BLaER1 treated with 17β-estradiol and CSF1 and Interleukin-3, amounts not matched to agents 10 nM and 100 nM (cell line): ENCODE results near the gene GPC3.

Experiments used
- H3K27ac ChIP-seq, 11 experiments: shearing (Covaris generic); formaldehyde crosslinking; 2 replicates each; pipeline ENCODE4 v1.8.1; 2022
- H3K27me3 ChIP-seq, 11 experiments: shearing (Covaris generic); formaldehyde crosslinking; 2 replicates each; pipeline ENCODE4 v1.8.1; 2022
- H3K36me3 ChIP-seq, 11 experiments: shearing (Covaris generic); formaldehyde crosslinking; 2 replicates each; pipeline ENCODE4 v1.8.1; 2022
- H3K4me1 ChIP-seq, 10 experiments: shearing (Covaris generic); formaldehyde crosslinking; 2 replicates each; pipeline ENCODE4 v1.8.1; 2022
- H3K4me2 ChIP-seq, 11 experiments: shearing (Covaris generic); formaldehyde crosslinking; 2 replicates each; pipeline ENCODE4 v1.8.1; 2022
- H3K4me3 ChIP-seq, 10 experiments: shearing (Covaris generic); formaldehyde crosslinking; 2 replicates each; pipeline ENCODE4 v1.8.1; 2022
- H3K9ac ChIP-seq, 11 experiments: shearing (Covaris generic); formaldehyde crosslinking; 2 replicates each; pipeline ENCODE4 v1.8.1; 2022
- H3K9me3 ChIP-seq, 11 experiments: shearing (Covaris generic); formaldehyde crosslinking; replicated peaks in 1 of 11; 2 replicates each; pipeline ENCODE4 v1.8.1; 2022
- H4K20me1 ChIP-seq, 11 experiments: shearing (Covaris generic); formaldehyde crosslinking; 2 replicates each; pipeline ENCODE4 v1.8.1; 2022
- Cebpa-rat ChIP-seq, 11 experiments: shearing (Covaris generic); IDR thresholded peaks; 2 replicates each; pipeline ENCODE4 v1.8.1; 2022

The GPC3 gene

DNA sequence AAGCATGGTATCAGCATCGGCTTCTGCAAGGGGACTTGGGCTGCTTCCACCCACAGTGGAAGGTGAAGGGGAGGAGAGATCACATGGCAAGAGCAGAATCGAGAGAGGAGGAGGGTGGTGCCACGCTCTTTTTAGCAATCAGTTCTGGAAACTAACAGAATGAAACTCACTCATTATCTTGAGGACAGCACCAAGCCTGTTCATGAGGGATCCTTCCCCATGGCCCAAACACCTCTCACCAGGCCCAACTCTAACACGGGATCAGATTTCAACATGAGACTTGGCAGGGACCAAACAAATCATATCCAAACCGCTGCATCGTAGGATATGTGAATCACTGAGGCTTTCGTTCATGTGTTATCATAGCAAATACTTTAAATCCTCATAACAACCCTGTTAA lies 125.5 kb downstream of the GPC3 start:
- Histone ChIP-seq H3K27ac (no peak overlapping the region), H3K9me3 (no peaks in the 10 kb centered on the region), H3K36me3 (no peaks in the 10 kb centered on the region), H3K27me3 (peaks cover 71 to 98% (median 92%) of the 10 kb centered on the region in 11 experiments), H3K4me3 (no peak overlapping the region), H3K4me2 (no peak overlapping the region), H3K4me1 (no peaks in the 10 kb centered on the region), H4K20me1 (no peaks in the 10 kb centered on the region; a peak in 2 of 22 replicates), H3K9ac (no peak overlapping the region)
- TF ChIP-seq Cebpa-rat (IDR thresholded peaks at IDR 0.05) = no peak

DNA sequence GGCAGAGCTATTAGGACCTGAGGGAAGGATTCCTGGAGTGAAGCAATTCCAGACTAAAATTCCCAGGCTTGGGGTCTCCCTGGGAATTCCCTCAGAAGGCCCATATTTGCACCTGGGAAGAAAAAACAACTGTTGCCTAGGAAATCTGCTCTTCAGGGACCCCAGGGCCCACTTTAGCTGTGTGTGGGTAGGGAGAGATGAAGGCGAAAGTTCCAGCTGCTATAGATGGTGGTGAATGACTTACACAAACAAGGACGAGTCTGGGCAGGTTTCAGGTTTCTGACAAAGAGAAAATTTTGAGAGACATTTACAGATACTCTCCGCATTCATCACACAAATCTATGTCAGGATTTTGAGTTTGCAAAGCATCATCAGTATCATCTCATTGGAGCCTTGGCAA lies 126.1 kb downstream of the GPC3 start:
- Histone ChIP-seq H3K4me1 (no peaks in the 10 kb centered on the region), H3K27me3 (peaks cover 71 to 98% (median 91%) of the 10 kb centered on the region in 11 experiments), H3K9ac (no peak overlapping the region), H3K4me2 (no peak overlapping the region), H3K27ac (no peak overlapping the region), H3K36me3 (no peaks in the 10 kb centered on the region), H3K4me3 (no peak overlapping the region), H4K20me1 (no peaks in the 10 kb centered on the region; a peak in 2 of 22 replicates), H3K9me3 (no peaks in the 10 kb centered on the region)
- TF ChIP-seq Cebpa-rat (IDR thresholded peaks at IDR 0.05) = no peak

DNA sequence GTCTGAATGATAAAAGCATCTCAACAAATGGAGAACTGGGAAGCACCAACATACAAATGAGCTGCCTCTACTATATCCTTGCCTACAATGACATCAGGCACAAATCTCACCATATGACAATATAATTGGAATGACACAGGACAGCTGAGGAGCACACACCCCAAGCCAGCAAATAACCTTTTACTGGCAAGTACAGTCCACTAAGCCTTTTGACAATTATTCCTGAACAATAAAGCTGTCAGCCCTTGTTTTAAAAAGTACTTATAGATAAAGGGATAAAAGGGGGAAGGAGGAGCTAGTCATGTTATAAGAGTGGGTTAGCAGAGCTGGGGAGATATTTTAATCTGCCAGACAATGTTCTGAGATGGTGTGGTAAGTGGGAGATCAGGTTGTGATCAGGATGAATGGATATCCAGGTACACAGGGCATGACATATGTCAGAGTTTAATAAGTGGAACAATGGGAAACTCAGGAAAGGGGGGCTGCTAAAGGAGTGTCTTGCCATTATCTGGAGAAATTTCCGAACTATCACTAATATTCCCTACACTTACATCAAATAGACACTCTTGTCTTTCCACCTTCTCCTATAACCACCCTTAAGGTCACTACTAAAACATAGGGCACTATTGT lies 127.6 kb downstream of the GPC3 start:
- no peak overlapping the region for H3K4me2 ChIP-seq
- H3K27ac ChIP-seq = no peak overlapping the region
- no peak for TF ChIP-seq Cebpa-rat (IDR thresholded peaks at IDR 0.05)
- H3K9me3 ChIP-seq = no peaks in the 10 kb centered on the region
- H4K20me1 ChIP-seq = no peaks in the 10 kb centered on the region; a peak in 1 of 22 replicates
- H3K27me3 ChIP-seq = peaks cover 82 to 99% (median 94%) of the 10 kb centered on the region in 11 experiments
- H3K4me1 ChIP-seq = no peaks in the 10 kb centered on the region
- no peak overlapping the region for H3K4me3 ChIP-seq
- H3K36me3 ChIP-seq = no peaks in the 10 kb centered on the region
- no peak overlapping the region for H3K9ac ChIP-seq

DNA sequence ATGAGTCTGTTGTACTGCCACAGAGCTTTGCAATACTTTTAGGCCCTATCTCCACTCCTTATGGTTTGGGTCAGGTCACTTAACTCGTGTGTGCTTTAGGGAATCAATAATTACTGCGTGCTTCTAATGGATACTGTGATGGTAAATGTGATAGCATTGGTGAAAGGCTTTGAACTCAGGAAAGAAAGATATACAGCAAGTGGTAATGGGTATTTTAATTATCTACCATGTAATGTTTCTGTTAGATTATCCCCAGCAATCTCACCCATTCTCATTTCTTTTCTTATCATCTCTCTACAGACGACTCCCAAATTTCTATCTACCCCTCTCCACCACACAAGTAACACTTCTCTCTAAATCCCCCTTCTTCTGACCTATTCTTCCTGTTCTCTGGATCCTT lies 128.6 kb downstream of the GPC3 start:
- Histone ChIP-seq H3K4me3 (no peak overlapping the region), H3K4me2 (no peak overlapping the region), H4K20me1 (no peaks in the 10 kb centered on the region; a peak in 1 of 22 replicates), H3K9ac (no peak overlapping the region), H3K36me3 (no peaks in the 10 kb centered on the region), H3K27ac (no peak overlapping the region), H3K4me1 (no peaks in the 10 kb centered on the region), H3K27me3 (peaks cover 86 to 100% (median 95%) of the 10 kb centered on the region in 11 experiments), H3K9me3 (no peaks in the 10 kb centered on the region)
- TF ChIP-seq Cebpa-rat (IDR thresholded peaks at IDR 0.05) = no peak

DNA sequence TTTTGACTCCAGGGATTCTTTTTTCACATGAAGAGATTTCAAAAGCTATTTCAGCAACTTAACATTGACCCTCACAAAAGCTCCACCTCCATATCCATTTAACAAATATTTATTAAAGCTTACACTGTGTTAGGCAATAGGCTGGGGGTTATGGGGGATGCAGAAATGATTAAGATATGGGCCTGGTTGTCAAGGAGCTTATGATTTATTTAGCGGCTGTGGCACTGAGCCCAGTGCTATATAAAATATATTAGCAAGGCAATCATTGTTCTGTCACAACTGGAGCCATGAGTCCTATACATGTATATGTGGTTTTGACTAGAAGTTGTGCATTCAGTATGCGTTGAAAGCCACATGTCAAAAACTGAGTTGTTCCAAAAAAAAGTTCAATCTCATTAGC lies 131.1 kb downstream of the GPC3 start:
- H3K27me3 ChIP-seq = peaks cover 84 to 100% (median 95%) of the 10 kb centered on the region in 11 experiments
- no peaks in the 10 kb centered on the region for H3K36me3 ChIP-seq
- H3K4me3 ChIP-seq = no peak overlapping the region
- H3K27ac ChIP-seq = no peak overlapping the region
- H3K9me3 ChIP-seq = no peaks in the 10 kb centered on the region
- H3K9ac ChIP-seq = no peak overlapping the region
- H3K4me2 ChIP-seq = no peak overlapping the region
- no peaks in the 10 kb centered on the region; a peak in 1 of 22 replicates for H4K20me1 ChIP-seq
- no peak for TF ChIP-seq Cebpa-rat (IDR thresholded peaks at IDR 0.05)
- no peaks in the 10 kb centered on the region for H3K4me1 ChIP-seq

DNA sequence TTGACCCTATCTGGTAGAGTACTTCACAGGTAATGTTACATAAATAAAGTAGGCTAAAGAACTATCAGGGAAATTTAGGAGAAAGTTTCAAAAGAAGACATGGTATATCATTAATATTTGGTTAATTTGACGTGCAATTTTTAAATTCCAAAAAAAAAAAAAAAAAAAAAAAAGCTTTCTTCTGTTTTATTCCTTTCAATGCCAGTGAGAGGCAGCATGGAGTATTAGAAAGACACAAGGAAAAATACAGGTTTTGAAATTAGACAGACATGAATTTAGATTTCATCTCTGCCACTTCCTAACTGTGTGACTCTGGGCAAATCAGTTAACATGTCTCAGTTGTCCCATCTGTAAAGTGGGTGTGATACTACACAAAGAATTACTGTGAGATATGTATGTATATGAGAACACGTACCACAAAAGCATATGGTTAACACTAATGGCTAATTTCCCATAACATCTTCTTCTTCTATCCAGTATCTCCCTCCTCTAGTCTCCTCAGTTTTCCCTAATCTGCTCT lies 132.5 kb downstream of the GPC3 start:
- H3K4me3 ChIP-seq = no peak overlapping the region
- H3K4me1 ChIP-seq = peaks cover 0 to 4% (median 0%) of the 10 kb centered on the region in 10 experiments; a peak in 2 of 20 replicates
- H4K20me1 ChIP-seq = no peaks in the 10 kb centered on the region
- no peak overlapping the region for H3K9ac ChIP-seq
- H3K4me2 ChIP-seq = no peak overlapping the region
- H3K27me3 ChIP-seq = peaks cover 84 to 100% (median 96%) of the 10 kb centered on the region in 11 experiments
- no peaks in the 10 kb centered on the region for H3K9me3 ChIP-seq
- no peaks in the 10 kb centered on the region for H3K36me3 ChIP-seq
- TF ChIP-seq Cebpa-rat (IDR thresholded peaks at IDR 0.05) = no peak
- H3K27ac ChIP-seq = no peak overlapping the region

DNA sequence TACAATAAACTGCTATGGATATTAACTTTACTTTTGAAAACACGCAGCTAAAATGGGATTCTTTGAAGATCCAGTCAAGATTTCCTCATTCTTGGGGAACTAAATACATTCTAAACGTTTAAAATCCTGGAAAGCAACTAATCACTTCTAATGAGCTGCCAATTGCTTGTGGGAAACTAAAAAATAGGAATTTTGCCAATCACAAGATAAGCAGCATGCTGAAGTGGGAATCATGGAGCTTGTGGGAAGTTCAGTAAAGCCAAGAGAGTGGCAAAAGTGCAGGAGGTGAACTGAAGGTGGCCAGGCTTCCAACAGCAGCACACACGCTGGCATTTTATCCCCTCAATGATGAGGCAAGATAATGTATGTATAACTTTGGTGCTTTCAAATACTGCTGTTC lies 133.0 kb downstream of the GPC3 start:
- Histone ChIP-seq H3K4me1 (peaks cover 0 to 9% (median 0%) of the 10 kb centered on the region in 10 experiments; a peak in 4 of 20 replicates), H3K9ac (no peak overlapping the region), H3K4me3 (no peak overlapping the region), H3K9me3 (no peaks in the 10 kb centered on the region), H3K36me3 (no peaks in the 10 kb centered on the region), H3K27ac (no peak overlapping the region), H4K20me1 (no peaks in the 10 kb centered on the region), H3K4me2 (no peak overlapping the region), H3K27me3 (peaks cover 84 to 100% (median 96%) of the 10 kb centered on the region in 11 experiments)
- no peak for TF ChIP-seq Cebpa-rat (IDR thresholded peaks at IDR 0.05)

DNA sequence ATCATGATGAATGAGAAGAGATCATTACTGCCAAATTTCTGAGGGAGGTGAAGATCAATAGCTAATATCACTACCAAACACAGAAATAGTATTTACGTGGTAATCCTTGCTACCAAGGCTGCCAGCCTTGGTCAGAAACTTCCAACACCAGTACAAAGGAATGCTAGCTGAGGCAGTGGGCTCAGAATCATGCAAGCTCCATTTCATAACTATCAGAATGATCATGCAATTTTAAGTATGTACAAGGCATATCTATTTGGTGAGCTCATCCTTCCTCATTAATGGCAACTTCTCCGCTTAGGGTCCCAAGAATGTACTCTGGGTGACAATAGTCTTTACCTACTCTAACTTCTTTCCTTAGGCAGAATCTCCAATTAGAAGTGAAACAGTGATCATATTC lies 135.0 kb downstream of the GPC3 start:
- TF ChIP-seq Cebpa-rat (IDR thresholded peaks at IDR 0.05) = no peak
- Histone ChIP-seq H3K4me1 (peaks cover 0 to 19% (median 0%) of the 10 kb centered on the region in 10 experiments; a peak in 4 of 20 replicates), H3K27me3 (peaks cover 89 to 100% (median 98%) of the 10 kb centered on the region in 11 experiments), H3K27ac (no peak overlapping the region), H3K4me2 (no peak overlapping the region), H3K9ac (no peak overlapping the region), H3K4me3 (no peak overlapping the region), H3K9me3 (no peaks in the 10 kb centered on the region), H4K20me1 (no peaks in the 10 kb centered on the region; a peak in 1 of 22 replicates), H3K36me3 (no peaks in the 10 kb centered on the region)

DNA sequence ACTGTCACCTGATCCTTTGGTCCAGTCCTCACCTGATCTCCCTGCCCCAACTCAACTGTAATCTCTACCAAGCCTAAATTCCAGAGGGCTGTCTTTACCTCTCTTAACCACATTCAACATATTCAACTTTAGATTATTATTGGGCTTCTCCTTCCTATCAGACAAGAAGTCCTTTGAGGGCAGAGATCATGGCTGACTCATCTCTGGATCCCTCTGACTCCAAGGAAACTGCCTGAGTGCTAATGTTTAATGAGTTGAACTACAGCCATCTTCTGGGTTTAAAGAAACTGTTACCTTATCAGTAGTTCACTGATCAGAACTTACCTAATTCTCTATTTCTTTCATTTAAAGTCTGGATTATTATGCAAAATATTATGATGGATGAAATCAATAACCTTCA lies 135.7 kb downstream of the GPC3 start:
- Histone ChIP-seq H3K27ac (no peak overlapping the region), H3K9me3 (no peaks in the 10 kb centered on the region), H3K4me2 (no peak overlapping the region), H3K36me3 (no peaks in the 10 kb centered on the region), H3K9ac (no peak overlapping the region), H4K20me1 (no peaks in the 10 kb centered on the region; a peak in 1 of 22 replicates), H3K4me1 (peaks cover 0 to 19% (median 0%) of the 10 kb centered on the region in 10 experiments; a peak in 4 of 20 replicates), H3K27me3 (peaks cover 93 to 100% (median 99%) of the 10 kb centered on the region in 11 experiments), H3K4me3 (no peak overlapping the region)
- no peak for TF ChIP-seq Cebpa-rat (IDR thresholded peaks at IDR 0.05)
